RWPE2 (cell line): ENCODE measurements around the gene TAOK3.
A peak's percentile ranks its signal among the peaks of the same experiment; 100 is the strongest.

Experiments
- ATAC-seq: fragments of 200-7000 bp; cut with Tn5 transposase; 3 replicates; pipeline ENCODE4 v1.9.1; 2021; ENCODE audit warnings: low read depth
- DNase-seq: peaks from one replicate; pipeline ENCODE4 v3.0.0-alpha.2; 2020; ENCODE audit warnings: low spot score
- H3K27ac ChIP-seq: fragments of 450-650 bp; 2 replicates; pipeline ENCODE4 v1.5.1; 2017; ENCODE audit warnings: mild to moderate bottlenecking; ENCODE audit not compliant: poor library complexity, severe bottlenecking
- H3K27me3 ChIP-seq: fragments of 250-450 bp; sonication (Bioruptor Pico); 2 replicates; pipeline ENCODE4 v1.5.1; 2021; ENCODE audit warnings: mild to moderate bottlenecking, moderate library complexity; ENCODE audit not compliant: insufficient read depth, poor library complexity, severe bottlenecking
- H3K36me3 ChIP-seq: fragments of 250-450 bp; sonication (Bioruptor Pico); 2 replicates; pipeline ENCODE4 v1.5.1; 2020; ENCODE audit warnings: low read depth, mild to moderate bottlenecking, moderate library complexity
- H3K4me1 ChIP-seq: fragments of 250-450 bp; sonication (Bioruptor Pico); 2 replicates; pipeline ENCODE4 v1.5.1; 2021; ENCODE audit warnings: mild to moderate bottlenecking, moderate library complexity; ENCODE audit not compliant: insufficient read depth, poor library complexity, severe bottlenecking
- H3K4me3 ChIP-seq: fragments of 250-450 bp; sonication (Bioruptor Pico); 2 replicates; pipeline ENCODE4 v1.5.1; 2021; ENCODE audit warnings: mild to moderate bottlenecking, moderate library complexity; ENCODE audit not compliant: severe bottlenecking
- H3K9me3 ChIP-seq: fragments of 250-450 bp; sonication (Bioruptor Pico); 2 replicates; pipeline ENCODE4 v1.5.1; 2021; ENCODE audit warnings: mild to moderate bottlenecking, moderate library complexity; ENCODE audit not compliant: severe bottlenecking
- CTCF ChIP-seq: fragments of 450-650 bp; IDR thresholded peaks from one replicate; pipeline ENCODE4 v1.5.1; 2017; ENCODE audit warnings: mild to moderate bottlenecking, moderate library complexity; ENCODE audit not compliant: poor library complexity, severe bottlenecking

The TAOK3 gene

DNA sequence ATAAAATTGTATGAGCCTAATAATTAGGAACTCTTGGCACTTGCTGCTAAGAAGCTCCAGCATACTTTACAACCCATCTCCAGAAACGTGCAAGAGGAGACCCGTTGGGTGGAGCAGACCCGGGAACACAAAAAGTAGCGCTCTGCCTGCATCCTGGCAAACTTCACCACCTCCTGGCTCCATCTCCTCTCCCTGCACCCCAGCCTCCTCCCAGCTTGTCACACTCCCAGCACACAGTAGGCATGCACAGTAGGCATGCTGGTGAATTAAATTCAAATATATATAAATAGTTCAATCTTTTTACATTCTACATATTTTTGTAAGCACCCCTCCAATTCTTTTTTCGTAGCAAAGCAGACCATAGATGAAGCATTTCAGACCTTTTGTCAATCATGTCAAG lies 270.1 kb downstream of the TAOK3 start:
- peak overlapping the region; percentile 63 for H3K27ac ChIP-seq
- no peak for ATAC-seq

DNA sequence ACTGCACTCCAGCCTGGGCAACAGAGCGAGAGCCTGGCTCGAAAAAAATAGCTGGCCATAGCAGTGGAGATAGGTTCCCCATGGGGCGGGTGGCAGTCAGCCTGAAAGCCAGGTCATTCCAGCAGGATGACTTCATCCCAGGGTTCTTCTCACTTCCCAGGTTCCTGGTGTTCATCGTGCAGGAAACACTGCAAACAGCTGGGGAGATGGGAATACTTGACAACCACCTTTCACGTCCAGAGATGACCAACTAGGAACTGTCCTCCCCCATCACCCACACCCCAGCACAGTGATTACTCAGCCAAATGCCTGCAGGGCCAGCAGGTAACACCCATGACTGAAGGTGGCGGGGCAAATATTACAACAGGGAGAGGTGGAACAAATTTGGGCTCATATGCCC lies 270.6 kb downstream of the TAOK3 start:
- peaks cover 13% of the 10 kb centered on the region for H3K4me1 ChIP-seq
- no peaks in the 10 kb centered on the region for H3K9me3 ChIP-seq
- TF ChIP-seq CTCF = no peak
- ATAC-seq (peak; percentile 77), DNase-seq (peak; percentile 76)
- H3K27me3 ChIP-seq = no peaks in the 10 kb centered on the region
- H3K36me3 ChIP-seq = no peaks in the 10 kb centered on the region
- H3K4me3 ChIP-seq = no peak overlapping the region
- peak overlapping the region; percentile 63 for H3K27ac ChIP-seq

More for the DNA sequence above, 270.1 kb downstream of the TAOK3 start:
- no peaks in the 10 kb centered on the region for H3K27me3 ChIP-seq
- H3K9me3 ChIP-seq = no peaks in the 10 kb centered on the region
- no peaks in the 10 kb centered on the region for H3K36me3 ChIP-seq
- TF ChIP-seq CTCF = no peak
- H3K4me1 ChIP-seq = peaks cover 13% of the 10 kb centered on the region
- H3K4me3 ChIP-seq = peak overlapping the region; percentile 79
- DNase-seq = no peak

DNA sequence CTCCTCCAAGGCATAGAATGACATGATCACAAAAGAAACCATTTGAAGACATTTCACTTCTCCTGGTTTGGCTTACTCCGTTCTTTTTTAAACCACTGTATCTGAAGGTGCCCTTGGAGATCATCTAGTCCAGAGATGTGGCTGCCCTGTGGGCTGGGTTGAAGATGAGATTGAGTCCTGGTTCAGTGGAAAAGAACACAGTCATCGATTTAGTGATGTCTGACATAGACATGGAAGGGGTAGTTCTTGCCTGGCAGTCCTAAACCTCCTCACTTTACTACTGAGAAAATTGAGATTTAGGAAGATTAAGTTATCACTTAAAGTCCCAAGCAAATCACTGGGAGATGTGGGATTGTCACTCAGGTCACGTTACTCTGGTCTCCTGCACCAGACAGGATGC lies 271.7 kb downstream of the TAOK3 start:
- ATAC-seq (no peak), DNase-seq (no peak)
- Histone ChIP-seq H3K36me3 (no peaks in the 10 kb centered on the region), H3K27me3 (no peaks in the 10 kb centered on the region), H3K4me3 (no peak overlapping the region), H3K27ac (peak overlapping the region; percentile 63), H3K9me3 (no peaks in the 10 kb centered on the region), H3K4me1 (peaks cover 13% of the 10 kb centered on the region)
- no peak for TF ChIP-seq CTCF
